HG02970 (cell line): ENCODE data around the gene HSD3B2.
"Not testable (repeated sequence)": the region's sequence is repeated elsewhere in the genome, so short reads cannot be mapped to it uniquely, and the experiment has no call there.

Source experiments
- ATAC-seq: cut with Tn5 transposase; IDR thresholded peaks from one replicate; pipeline ENCODE4 v1.9.1; 2021; ENCODE audit warnings: mild to moderate bottlenecking, moderate library complexity, moderate number of reproducible peaks; ENCODE audit not compliant: unreplicated experiment, low FRiP score

HSD3B2 gene

GRCh38 chr1:119414950-119415349, at the start of gene HSD3B2:
Gene HSD3B2, plus strand, starts transcription at chr1:119415150. Its CDS starts 270 bp downstream, at chr1:119415420.
- no peak for ATAC-seq

- ATAC-seq, result no peak
Observed at GRCh38 chr1:119366424-119366823, 48.5 kb upstream of the HSD3B2 start.

GRCh38 chr1:119367432-119368124, 47.4 kb upstream of the HSD3B2 start:
- ATAC-seq, result no peak

- ATAC-seq, result no peak
Observed at GRCh38 chr1:119368554-119368953, 46.4 kb upstream of the HSD3B2 start, which contains the start of gene HAO2. Gene HAO2, plus strand, starts transcription at chr1:119368785. Its CDS starts 12,301 bp downstream, at chr1:119381086.

- no peak for ATAC-seq
Observed at GRCh38 chr1:119370748-119371147, 44.2 kb upstream of the HSD3B2 start.

GRCh38 chr1:119371815-119372214, 43.1 kb upstream of the HSD3B2 start:
- ATAC-seq, result no peak

GRCh38 chr1:119372503-119373086, 42.4 kb upstream of the HSD3B2 start:
- no peak for ATAC-seq

- ATAC-seq, result no peak
Observed at GRCh38 chr1:119373465-119373864, 41.5 kb upstream of the HSD3B2 start.

- ATAC-seq, result no peak
Observed at GRCh38 chr1:119374208-119374874, 40.6 kb upstream of the HSD3B2 start.

- no peak for ATAC-seq
Observed at GRCh38 chr1:119375366-119375765, 39.6 kb upstream of the HSD3B2 start.

GRCh38 chr1:119376594-119376993, 38.4 kb upstream of the HSD3B2 start:
- ATAC-seq, result no peak

GRCh38 chr1:119377594-119377993, 37.4 kb upstream of the HSD3B2 start:
- not testable (repeated sequence) for ATAC-seq

- ATAC-seq, result no peak
Observed at GRCh38 chr1:119379117-119379516, 35.8 kb upstream of the HSD3B2 start.

- no peak for ATAC-seq
Observed at GRCh38 chr1:119380304-119380703, 34.6 kb upstream of the HSD3B2 start.

- no peak for ATAC-seq
Observed at GRCh38 chr1:119380983-119381662, 33.8 kb upstream of the HSD3B2 start.

GRCh38 chr1:119384591-119384990, 30.4 kb upstream of the HSD3B2 start:
- no peak for ATAC-seq

- no peak for ATAC-seq
Observed at GRCh38 chr1:119385650-119386049, 29.3 kb upstream of the HSD3B2 start.

GRCh38 chr1:119387858-119388257, 27.1 kb upstream of the HSD3B2 start:
- ATAC-seq, result no peak

- ATAC-seq, result no peak
Observed at GRCh38 chr1:119388450-119388849, 26.5 kb upstream of the HSD3B2 start.

- no peak for ATAC-seq
Observed at GRCh38 chr1:119390526-119390925, 24.4 kb upstream of the HSD3B2 start.

- ATAC-seq, result no peak
Observed at GRCh38 chr1:119391749-119392148, 23.2 kb upstream of the HSD3B2 start.
